ENCODE measurements around the gene PHF20.

GRCh38 chr20:35854713-35855348 is 83.0 kb downstream of the PHF20 start:
- TF ChIP-seq GABPB1 (CRISPR knock-in tag; IDR thresholded peaks at IDR 0.05), result no peak
- TF ChIP-seq CTCF (IDR thresholded peaks at IDR 0.05), result no peak
- no peak for TF ChIP-seq ELF4 (CRISPR knock-in tag; IDR thresholded peaks at IDR 0.05; ENCODE audit: low read depth)
- TF ChIP-seq, protein P1, sequence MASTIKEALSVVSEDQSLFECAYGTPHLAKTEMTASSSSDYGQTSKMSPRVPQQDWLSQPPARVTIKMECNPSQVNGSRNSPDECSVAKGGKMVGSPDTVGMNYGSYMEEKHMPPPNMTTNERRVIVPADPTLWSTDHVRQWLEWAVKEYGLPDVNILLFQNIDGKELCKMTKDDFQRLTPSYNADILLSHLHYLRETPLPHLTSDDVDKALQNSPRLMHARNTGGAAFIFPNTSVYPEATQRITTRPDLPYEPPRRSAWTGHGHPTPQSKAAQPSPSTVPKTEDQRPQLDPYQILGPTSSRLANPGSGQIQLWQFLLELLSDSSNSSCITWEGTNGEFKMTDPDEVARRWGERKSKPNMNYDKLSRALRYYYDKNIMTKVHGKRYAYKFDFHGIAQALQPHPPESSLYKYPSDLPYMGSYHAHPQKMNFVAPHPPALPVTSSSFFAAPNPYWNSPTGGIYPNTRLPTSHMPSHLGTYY (CRISPR knock-in tag; IDR thresholded peaks at IDR 0.05), result no peak
- no peak for TF ChIP-seq TEAD1 (CRISPR knock-in tag; IDR thresholded peaks at IDR 0.05)
- no peak for TF ChIP-seq NR2C2 (CRISPR knock-in tag; IDR thresholded peaks at IDR 0.05)
